ENCODE data around the gene TM9SF2. TPM values are rescaled to one million over a fixed set of nuclear protein-coding genes. Genes with fewer than 3 reads are reported as not detected.

The TM9SF2 gene
- total RNA-seq, 1 experiment from 2014 or later: 52.2 TPM

DNA sequence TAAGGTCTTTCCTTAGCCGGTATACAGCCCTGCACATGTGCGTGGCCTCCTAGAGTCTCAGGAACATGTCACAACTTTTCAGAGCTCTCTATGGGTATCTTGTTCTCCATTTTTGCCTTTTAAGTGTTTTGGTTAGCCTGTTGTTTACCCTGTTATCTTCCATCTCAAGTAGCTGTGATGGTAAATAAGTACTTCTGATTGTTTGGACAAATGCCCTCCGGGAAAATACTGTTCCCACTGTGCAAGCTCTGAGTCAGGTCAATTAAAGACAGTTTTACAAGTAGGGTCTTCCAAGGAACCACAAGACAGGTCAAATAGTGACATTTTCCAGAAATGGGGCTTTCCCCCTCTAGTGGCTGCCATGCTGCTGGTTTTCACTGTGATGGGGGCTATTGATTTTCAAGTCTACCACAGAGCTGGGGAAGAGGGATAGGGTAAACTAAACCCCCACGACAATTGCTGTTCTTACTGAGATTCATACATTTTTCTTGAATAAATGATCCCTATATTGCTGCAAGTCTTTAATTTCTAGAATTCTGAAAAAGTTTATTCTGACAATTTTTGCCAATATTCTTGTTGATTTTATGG, 109.5 kb downstream of the TM9SF2 start:
- no peak for DNase-seq
- Mint-ChIP-seq H3K27me3 (ENCODE audit: unreplicated experiment) (no peaks in the 10 kb centered on the region), H3K4me1 (ENCODE audit: low read depth, unreplicated experiment) (peaks cover 7% of the 10 kb centered on the region), H3K4me3 (ENCODE audit: low read depth, unreplicated experiment) (no peak overlapping the region), H3K36me3 (ENCODE audit: insufficient read depth, unreplicated experiment) (peaks cover 13% of the 10 kb centered on the region), H3K27ac (ENCODE audit: unreplicated experiment) (no peak overlapping the region), H3K9me3 (ENCODE audit: low read depth, unreplicated experiment) (no peaks in the 10 kb centered on the region)
- TF ChIP-seq, protein P1, sequence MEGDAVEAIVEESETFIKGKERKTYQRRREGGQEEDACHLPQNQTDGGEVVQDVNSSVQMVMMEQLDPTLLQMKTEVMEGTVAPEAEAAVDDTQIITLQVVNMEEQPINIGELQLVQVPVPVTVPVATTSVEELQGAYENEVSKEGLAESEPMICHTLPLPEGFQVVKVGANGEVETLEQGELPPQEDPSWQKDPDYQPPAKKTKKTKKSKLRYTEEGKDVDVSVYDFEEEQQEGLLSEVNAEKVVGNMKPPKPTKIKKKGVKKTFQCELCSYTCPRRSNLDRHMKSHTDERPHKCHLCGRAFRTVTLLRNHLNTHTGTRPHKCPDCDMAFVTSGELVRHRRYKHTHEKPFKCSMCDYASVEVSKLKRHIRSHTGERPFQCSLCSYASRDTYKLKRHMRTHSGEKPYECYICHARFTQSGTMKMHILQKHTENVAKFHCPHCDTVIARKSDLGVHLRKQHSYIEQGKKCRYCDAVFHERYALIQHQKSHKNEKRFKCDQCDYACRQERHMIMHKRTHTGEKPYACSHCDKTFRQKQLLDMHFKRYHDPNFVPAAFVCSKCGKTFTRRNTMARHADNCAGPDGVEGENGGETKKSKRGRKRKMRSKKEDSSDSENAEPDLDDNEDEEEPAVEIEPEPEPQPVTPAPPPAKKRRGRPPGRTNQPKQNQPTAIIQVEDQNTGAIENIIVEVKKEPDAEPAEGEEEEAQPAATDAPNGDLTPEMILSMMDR (IDR thresholded peaks at IDR 0.05; ENCODE audit: unreplicated experiment): no peak
- CTCF ChIA-PET: no interaction called here
- intact Hi-C loops (cut with micrococcal nuclease; ENCODE audit: unreplicated experiment): no loop called here
- no TSS peak for BruUV-seq (replicated peaks)

Other genes with a start within 250 kb of the TM9SF2 start
- gene GPR18, start 243.1 kb upstream of the TM9SF2 start, total RNA-seq (2022): not detected in 2 replicates
- not detected in 2 replicates for gene GPR183, start 194.1 kb upstream of the TM9SF2 start, total RNA-seq (2022)
- gene CLYBL, start 105.2 kb downstream of the TM9SF2 start, total RNA-seq (2022): 2.0 and 3.2 TPM in 2 replicates